Renal cortex interstitium (tissue), 15 donors: ENCODE measurements around the gene CGB2. TPM values are rescaled to one million over a fixed set of nuclear protein-coding genes. Genes with fewer than 3 reads are reported as not detected.
A peak's percentile ranks its signal among the peaks of the same experiment; 100 is the strongest.
"Not testable (repeated sequence)": the region's sequence is repeated elsewhere in the genome, so short reads cannot be mapped to it uniquely, and the experiment has no call there.

Experiments used
- DNase-seq, 11 donors: peaks; one replicate each; pipeline ENCODE4 v3.0.0-alpha.2; 2013; ENCODE audit warnings: low read depth in 9 of 11, low spot score in 4 of 11; ENCODE audit errors: extremely low read depth in 1 of 11
- long read RNA-seq, 16 experiments: transcript quantifications; one replicate each; lab custom pipeline, GENCODE V29; 2026
- polyA plus RNA-seq, 3 donors: library from polyadenylated mRNA; unstranded; fragments of 120-200 nt; gene quantifications; one replicate each; pipeline ENCODE4 v1.2.1, GENCODE V29; 2013; ENCODE audit not compliant: insufficient read length in 3 of 3

Gene CGB2
- polyA plus RNA-seq, result not detected
- long read RNA-seq, donor 1, result 0 reads
- long read RNA-seq, donor 2, result 0 reads
- long read RNA-seq, donor 3, result 0 reads
- long read RNA-seq, donor 4, result 0 reads
- long read RNA-seq, donor 5, result 0 reads
- long read RNA-seq, donor 6, result 0 reads
- long read RNA-seq, donor 7, result 0 reads
- long read RNA-seq, donor 8, result 0 reads
- long read RNA-seq, donor 9, result 0 reads
- long read RNA-seq, donor 10, result 0 reads
- long read RNA-seq, donor 11, result 0 reads
- long read RNA-seq, donor 12, result 0 reads
- long read RNA-seq, donor 13, result 0 reads
- long read RNA-seq, donor 14, result 0 reads
- long read RNA-seq, donor 15, result 0 reads
- long read RNA-seq, donor 16, result 0 reads

DNA sequence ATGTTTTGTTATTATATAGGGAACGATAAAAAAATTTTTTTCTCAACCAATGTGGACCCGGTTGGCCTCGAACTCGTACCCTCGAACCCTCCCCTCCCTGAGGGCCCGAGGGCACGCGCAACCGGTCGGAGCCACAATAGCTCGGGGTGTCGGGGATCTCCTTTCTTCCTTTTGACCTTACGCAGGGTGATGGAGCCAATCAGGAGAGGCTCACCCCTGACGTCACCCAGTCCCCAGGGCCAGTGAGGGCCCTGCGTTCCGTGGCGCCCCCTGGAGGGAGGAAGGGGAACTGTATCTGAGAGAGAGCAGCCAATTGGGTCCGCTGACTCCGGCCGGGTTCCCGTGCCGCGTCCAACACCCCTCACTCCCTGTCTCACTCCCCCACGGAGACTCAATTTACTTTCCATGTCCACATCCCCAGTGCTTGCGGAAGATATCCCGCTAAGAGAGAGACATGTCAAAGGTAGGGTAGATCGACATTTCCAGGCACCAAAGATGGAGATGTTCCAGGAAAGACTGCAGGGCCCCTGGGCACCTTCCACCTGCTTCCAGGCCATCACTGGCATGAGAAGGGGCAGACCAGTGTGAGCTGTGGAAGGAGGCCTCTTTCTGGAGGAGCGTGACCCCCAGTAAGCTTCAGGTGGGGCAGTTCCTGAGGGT lies at the start of gene CGB2:
Gene CGB2 (plus strand): TSS at position 249 of the 660 bp plus-strand sequence. CDS start 206 bp downstream, at position 455.
- DNase-seq, result not testable (repeated sequence)

DNA sequence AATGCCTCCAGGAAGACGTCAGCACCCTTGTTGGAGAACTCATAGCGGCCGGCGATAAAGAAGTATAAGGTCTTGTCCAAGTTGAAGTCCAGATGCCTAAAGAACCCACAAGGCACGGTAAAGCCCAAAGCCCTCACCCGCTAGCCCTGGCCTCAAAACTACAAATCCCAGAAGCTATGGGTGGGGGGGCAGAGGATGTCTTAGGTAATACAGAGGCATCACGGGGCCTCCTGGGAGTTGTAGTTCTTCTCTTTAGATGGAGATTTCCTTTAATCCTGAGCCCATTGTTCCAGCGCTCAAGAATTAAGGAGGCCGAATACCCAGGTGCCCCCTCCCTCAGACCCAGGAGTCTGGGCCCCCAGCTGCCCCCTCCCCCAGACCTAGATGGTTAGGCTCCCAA lies 49.4 kb upstream of the CGB2 start:
- no peak for DNase-seq

DNA sequence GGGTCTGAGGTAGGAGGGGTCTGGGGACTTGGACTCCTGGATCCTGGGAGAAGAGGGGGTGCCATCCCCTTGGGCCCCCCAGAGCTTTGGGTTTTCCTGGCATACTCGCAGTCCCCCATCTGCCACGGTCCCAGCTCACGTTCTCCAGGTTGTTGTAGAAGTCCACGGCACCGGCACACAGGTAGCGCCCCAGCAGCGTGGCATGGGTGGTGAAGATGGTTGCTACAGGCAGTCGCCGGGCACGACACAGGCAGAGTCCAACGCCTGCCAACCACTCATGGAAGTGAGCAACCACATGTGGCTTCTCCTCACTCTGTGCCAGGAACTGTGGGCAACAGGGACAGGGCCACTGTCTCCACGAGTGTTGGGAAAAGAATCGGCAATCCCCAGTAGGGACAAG lies 46.0 kb upstream of the CGB2 start:
- no peak for DNase-seq

DNA sequence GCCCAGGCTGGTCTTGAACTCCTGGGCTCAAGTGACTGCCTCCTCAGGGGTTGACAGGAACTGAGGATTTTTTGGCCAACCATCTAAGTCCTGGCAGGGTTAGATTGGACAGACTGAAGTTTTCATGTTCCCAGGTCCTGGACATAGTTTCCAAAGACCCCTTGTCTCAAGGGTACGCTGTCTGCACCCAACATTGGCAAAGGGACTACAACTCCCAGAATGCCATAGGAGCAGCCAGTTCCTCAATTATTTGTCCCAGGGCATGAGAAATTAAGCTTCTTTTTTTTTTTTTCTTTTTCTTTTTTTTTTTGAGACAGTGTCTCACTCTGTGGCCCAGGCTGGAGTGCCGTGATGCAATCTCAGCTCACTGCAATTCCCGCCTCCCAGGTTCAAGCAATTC lies 45.5 kb upstream of the CGB2 start:
- DNase-seq, result no peak

DNA sequence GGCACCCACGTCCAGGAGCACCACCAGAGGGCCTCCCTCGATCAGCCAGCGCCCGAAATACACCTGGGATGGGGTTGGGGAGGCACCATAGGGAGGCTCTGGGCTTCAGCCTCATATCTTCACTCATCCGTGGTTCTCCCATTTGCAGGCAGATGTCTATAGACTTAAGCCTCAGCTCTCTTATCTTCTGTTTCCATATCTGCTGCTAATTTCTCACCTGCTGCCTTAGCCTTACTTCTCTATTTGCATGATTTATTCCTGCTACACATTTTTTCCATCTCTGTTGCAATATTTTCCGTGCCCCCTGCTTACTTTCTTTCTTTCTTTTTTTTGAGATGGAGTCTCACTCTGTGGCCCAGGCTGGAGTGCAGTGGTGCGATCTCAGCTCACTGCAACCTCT lies 44.4 kb upstream of the CGB2 start:
- no peak for DNase-seq

DNA sequence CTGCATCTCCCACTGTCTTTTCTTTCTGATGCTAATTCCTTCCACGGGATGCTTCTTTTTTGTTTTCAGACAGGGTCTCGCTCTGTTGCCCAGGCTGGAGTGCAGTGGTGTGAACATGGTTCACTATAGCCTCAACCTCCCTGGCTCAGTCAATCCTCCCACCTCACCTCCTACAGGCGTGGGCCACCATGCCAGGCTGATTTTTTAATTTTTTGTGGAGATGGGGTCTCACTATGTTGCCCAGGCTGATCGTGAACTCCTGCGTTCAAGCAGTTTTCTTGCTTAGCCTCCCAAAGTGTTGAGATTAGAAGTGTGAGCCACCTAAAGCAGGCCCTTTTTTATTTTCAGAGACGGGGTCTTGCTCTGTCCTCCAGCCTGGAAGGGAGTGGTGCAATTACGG lies 43.4 kb upstream of the CGB2 start:
- no peak for DNase-seq

DNA sequence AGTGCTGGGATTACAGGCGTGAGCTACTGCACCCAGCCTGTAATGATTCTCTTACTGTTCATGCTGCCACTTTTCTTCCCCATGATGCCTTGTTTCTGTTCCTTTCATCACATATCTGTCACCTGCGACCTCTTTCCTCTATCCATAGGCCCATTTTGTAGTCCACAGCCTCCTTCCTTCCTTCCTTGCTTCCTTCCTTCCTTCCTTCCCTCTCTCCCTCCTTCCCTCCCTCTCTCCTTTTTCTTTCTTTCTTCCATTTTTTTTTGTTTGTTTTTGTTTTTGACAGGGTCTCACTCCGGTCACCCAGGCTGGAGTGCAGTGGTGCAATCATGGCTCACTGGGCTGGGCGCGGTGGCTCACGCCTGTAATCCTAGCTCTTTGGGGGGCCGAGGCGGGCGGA lies 42.8 kb upstream of the CGB2 start:
- DNase-seq, result no peak

DNA sequence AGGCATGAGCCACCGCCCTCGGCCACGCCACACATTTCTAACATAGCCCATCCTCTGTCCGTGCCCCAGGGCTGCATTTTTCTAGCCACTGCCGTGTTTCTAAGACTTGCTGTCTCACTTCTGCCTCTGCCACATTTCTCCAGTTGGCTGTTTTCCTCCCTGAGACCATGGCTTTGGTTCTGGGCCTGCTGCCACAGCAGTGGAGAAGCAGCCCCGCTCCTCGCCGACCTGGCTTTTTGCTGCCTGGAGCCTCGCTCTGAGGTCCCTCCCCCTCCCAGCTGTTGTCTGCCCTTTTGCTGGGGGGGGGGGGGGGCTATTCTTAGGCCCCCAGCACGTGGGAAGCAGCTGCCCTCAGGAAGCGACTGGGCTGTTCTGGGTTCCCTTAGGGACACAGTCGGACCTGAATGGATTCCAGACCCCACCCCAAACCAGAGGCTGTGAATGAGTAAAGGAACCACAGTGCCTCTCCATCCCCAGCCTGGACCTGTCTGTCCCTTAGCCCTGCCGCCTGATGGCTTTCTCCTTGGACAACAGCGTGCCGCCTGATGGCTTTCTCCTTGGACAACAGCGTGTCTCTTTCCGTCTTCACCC lies 41.9 kb upstream of the CGB2 start:
- no peak for DNase-seq

DNA sequence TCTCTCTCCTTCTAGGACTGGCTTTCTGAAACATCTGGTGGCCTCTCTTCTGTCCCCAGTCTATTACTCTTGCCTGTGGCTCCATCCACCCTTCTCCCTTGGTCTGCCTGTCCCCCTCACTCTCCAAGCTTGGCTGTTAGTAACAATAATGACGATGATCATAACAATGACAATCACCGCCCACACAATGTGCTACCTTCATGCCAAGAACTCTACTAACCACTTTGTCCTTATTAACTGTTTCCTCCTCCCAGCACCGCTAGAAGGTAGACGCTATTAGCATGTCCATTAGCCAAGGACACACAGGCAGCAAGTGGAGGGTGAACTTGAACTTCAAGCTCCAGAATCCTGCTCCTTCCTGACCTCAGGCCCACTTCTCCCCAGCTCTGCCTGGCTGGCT lies 41.3 kb upstream of the CGB2 start:
- DNase-seq, result no peak

DNA sequence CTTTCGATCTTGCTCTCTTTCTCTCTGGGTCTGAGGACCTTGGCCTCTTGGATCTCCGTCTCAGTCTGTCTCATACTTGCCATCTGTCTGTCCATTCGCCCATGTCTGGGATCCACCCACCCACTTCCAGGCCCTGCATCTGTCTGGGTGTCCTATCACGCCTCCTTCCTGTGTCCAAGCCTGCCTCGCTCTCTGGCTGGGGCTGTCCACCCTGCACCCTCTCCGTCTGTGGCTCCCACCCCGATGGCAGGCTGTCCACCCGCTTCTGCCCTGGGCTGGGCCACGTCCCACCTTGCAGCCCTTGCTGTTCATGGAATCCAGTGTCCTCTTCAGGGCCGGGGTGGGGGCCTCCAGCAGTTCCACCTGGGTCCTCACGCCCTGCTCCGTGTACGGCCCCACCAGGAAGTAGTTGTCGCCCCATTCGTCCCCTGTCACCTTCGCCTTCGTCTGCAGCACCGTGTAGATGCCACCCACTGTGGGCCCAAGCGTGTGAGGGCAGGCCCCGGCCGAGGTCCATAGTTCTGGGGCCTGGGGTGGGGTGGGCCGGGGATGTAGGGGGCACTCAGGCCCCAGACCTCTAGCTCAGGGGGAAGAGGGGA lies 40.6 kb upstream of the CGB2 start:
- DNase-seq, result no peak

DNA sequence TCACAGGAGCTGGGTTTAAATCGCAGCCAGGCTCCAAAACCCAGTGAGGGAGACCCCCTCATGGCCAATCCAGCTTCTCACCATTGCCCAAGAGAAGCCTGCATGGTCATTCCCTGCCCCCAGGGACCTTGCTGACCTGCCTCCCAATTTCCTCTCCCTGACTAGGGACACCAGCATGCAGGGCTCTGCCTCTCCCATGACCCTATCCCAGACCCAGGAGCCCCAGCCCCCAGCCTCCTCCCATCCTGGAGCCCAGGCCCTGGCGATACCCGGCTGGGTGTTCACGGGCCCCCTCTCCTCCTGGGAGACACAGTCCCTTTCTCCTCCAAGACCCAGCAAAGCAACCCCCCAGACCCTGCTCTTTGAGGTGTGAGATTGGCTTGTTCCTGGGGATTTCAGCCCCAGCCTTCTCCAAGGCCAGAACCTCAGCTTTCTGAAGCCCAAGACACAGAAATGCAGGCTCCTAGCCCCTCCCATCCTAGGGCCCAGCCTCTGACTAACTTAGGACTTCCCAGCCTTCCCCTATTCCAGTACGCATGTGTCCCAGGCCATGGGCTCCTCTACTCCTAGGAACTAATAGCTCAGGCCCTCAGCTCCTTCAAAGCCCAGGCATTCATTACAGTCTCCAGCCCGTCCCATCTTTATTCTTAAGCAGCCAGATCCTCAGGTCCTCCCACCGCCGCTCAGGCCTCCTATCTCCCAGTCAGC lies 39.7 kb upstream of the CGB2 start:
- DNase-seq, result peak in 5 of 11 donors; percentile 25 to 56 (median 48)

DNA sequence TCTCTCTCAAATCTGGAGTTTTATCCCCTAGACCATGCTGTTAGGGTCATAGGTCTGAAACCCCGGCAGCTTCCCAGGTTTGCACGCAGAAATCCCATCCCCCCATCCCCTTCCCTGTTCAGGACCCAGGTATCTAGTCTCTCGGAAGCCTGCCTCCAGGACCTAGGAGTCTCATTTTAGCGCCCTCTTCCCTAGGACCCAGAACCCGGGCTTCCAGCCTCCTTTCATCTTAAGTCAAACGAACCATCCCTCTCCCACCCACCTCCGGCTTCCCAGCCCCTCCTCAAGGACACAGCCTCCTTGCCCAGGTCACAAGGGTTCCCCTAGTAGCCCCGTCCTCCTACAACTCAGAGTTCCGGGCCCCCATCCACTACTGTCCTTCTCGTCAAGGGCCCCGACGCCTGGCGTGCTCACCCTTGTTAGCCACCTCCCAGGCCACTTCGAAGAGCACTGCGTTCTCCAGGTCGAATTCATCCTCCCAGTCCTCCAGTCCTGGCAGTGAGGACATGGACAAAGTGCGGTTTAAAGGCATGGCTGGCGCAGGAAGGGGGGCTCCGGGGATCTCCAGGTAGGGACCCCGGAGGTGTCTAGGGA lies 39.0 kb upstream of the CGB2 start:
- DNase-seq, result peak in 1 of 11 donors; percentile 31

DNA sequence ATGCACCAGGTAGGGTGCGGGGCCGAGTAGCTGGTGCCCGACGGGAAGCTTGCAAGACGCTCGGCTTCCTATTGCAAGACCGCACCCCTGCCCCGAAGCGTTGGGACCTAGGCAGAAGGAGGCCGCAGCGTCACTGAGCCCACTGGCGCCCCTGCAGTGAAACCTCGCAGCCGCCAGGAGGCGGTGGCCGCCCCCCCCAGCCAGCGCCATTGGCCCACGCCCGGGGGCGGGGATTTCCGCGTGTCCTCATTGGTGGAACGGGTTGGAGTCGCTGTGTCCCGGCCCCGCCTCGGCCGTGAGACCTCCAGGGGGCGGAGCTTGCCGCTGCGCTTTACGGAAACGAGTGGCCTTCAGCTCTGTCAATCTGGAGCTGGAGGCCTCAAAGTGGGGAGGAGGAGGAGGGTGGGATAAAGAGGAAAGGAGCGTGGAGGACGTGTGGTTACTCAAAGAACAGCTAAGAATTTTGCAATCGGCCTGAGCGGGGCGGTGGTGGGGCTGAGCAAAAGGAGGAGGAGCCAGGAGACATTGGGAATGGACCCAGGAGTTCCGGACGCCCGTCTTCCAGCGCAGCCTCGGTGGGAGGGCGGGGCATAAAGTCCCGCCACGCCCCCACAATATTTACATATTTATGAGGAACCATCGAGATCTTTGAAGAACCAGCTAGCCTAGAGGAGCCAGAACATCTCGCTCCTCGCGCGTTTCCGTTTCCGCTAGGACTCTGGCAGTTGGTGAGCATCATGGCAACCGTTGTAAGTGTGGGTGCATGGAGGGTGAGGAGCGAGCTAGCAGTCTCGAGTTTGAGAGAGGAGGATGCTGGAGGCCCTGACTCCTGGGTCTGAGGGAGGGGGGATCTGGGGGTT lies 38.3 kb upstream of the CGB2 start, which contains the start of the genes GYS1 and RUVBL2:
Gene GYS1 (minus strand): TSS at position 135 of the 860 bp plus-strand sequence. CDS start 197 bp downstream, outside the sequence.
Gene RUVBL2 (plus strand): TSS at position 713 of the 860 bp plus-strand sequence. CDS start 25 bp downstream, at position 738.
- DNase-seq, result peak; percentile 99 to 100 (median 99)

DNA sequence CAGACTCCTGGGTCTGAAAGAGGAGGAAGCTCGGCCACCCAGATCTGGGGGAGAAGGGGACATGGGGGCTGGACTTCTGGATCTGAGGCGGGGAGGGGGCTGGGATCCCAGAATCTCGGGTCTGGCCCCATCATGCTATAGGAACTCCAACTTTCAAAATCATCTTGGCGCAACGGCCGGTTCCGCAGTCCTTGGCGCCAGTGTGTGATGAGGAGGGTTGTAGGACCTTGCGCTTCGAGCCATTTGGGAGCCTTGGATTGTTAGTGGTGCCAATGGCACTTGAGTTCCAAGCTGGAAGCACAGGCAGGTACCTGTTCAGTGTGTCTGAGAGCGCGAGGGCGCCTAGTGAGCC lies 37.7 kb upstream of the CGB2 start:
- no peak for DNase-seq

DNA sequence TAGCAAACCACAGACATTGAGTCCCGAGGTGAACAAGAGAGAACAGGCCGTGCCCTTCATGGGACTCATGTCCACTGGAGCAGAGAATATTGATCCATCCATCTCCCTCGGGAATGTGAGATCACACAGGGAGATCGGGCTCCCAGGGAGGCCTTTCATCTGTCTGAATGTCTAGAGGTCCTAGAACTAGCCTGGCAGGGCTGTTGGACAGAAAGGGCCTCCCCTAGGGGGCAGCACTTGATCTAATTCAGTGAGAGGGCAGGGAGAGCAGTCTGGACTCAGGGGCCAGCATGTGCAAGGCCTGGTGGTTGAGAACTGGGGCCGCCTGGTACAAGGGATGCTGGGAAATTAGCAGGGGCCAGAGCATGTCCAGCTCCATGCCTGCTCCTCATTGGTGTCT lies 33.7 kb upstream of the CGB2 start:
- DNase-seq, result no peak

DNA sequence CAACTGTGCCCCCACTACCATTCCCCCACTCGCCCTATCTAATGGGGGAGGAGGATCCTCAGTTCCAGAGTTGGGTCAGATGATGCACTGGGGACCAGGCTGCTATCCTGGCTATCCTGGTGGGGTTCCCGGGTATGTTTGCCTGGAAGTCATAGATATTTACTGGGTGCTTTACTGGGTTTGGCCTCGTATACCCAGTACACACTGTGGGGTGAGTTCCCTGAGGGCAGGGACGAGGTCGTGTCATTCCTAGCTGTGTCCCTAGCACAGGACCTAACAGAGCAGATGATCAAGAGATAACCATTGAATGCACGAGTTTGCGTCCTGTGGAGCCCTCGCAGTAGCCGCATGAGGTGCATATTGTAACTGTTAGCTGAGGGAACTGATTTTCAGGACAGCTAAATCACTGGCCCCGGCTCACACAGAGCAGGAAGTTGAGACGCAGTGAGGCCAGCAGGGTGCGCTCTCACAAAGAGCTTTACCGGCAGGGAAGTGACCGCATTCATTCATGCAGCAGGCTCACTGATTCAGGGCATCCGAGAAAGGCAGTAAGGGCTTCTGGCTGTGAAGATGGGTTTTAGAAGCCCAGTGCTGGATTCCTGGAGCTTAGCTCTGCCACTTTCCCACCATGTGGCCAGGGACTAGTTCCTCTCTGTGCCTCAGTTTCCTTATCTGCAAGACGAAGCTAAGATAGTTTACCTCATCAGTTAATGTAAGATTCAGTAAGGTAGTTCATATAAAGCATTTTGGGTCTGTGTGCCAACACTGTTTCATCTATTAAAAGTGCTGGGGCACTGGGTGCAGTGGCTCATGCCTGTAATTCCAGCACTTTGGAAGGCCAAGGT lies 32.0 kb upstream of the CGB2 start:
- DNase-seq, result peak in 1 of 11 donors; percentile 52

DNA sequence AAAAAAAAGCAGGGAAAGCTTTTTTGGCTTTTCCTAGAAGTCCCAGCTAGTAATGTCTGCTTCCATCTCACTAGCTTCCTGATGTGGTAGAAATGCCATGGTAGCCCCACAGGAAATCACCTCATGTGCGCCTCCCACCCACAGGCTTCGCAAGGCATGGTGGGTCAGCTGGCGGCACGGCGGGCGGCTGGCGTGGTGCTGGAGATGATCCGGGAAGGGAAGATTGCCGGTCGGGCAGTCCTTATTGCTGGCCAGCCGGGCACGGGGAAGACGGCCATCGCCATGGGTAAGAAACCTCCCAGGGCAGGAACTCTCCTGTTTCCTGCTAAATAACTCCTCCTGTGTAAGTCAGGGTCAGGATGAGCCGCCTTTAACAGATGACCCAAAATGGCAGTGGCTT lies 27.6 kb upstream of the CGB2 start:
- no peak for DNase-seq
